Keratinocyte (primary cell): Measurements from ENCODE around the gene RGS6.

ENCODE experiments used
- CTCF ChIP-seq, 3 experiments: IDR thresholded peaks in 1 of 3; conservative IDR thresholded peaks in 1 of 3; optimal IDR thresholded peaks in 1 of 3; 2 replicates in 2 of 3; 3 replicates in 1 of 3; pipeline versions ENCODE3 to v1.5.1; 2011; ENCODE audit warnings: low read length in 3 of 3, mild to moderate bottlenecking in 3 of 3, moderate library complexity in 2 of 3, control low read depth in 1 of 3, inconsistent platforms in 1 of 3; ENCODE audit not compliant: insufficient read depth in 2 of 3; ENCODE audit errors: extremely low read depth in 1 of 3
- EZH2 ChIP-seq: IDR thresholded peaks from one replicate; pipeline ENCODE4 v1.6.1; 2012; ENCODE audit warnings: inconsistent platforms, mild to moderate bottlenecking, low read length, moderate library complexity

- TF ChIP-seq CTCF (optimal IDR thresholded peaks at IDR 0.05 in 1 of 3, IDR thresholded peaks at IDR 0.05 in 1 of 3, conservative IDR thresholded peaks at IDR 0.05 in 1 of 3; ENCODE audit: extremely low read depth in 1 of 3, insufficient read depth in 2 of 3, low read length in 3 of 3) (no peak), EZH2 (no peak)
Measured at GRCh38 chr14:72472845-72473244, 540.6 kb downstream of the RGS6 start.
